Prostate gland (tissue), 2 donors: Measurements from ENCODE around the gene CREM. TPM values are rescaled to one million over a fixed set of nuclear protein-coding genes. Genes with fewer than 3 reads are reported as not detected.

Source experiments
- DNase-seq: peaks from one replicate; pipeline ENCODE4 v3.0.0-alpha.2; 2019; ENCODE audit warnings: low spot score
- H3K27ac ChIP-seq, 2 donors: fragments of 200-600 bp; sonication (generic); 2 replicates each; pipeline ENCODE4 v1.5.1; 2017 to 2019
- H3K27me3 ChIP-seq: fragments of 200-600 bp; sonication (generic); replicated peaks from 2 replicates; pipeline ENCODE4 v1.5.1; 2019; ENCODE audit not compliant: insufficient read depth
- H3K36me3 ChIP-seq, 2 donors: fragments of 200-600 bp; sonication (generic); 1 replicate in 1 of 2; 2 replicates in 1 of 2; pipeline versions ENCODE4 v1.5.1 to v1.8.1; 2017 to 2019
- H3K4me1 ChIP-seq: fragments of 200-600 bp; sonication (generic); replicated peaks from 2 replicates; pipeline ENCODE4 v1.5.1; 2019
- H3K4me3 ChIP-seq, 2 donors: fragments of 200-600 bp; sonication (generic); 2 replicates each; pipeline ENCODE4 v1.5.1; 2017 to 2019
- H3K9me3 ChIP-seq: fragments of 200-600 bp; sonication (generic); 2 replicates; pipeline ENCODE4 v1.5.1; 2017
- CTCF ChIP-seq, 4 experiments: fragments of 200-600 bp in 2 of 4; fragments of 450-650 bp in 2 of 4; sonication (generic) in 2 of 4; IDR thresholded peaks; 1 replicate in 3 of 4; 2 replicates in 1 of 4; pipeline ENCODE4 v1.5.1; 2016 to 2019; ENCODE audit warnings: antibody characterized with exemption in 4 of 4, mild to moderate bottlenecking in 2 of 4, moderate library complexity in 2 of 4
- POLR2A ChIP-seq: fragments of 450-650 bp; IDR thresholded peaks from one replicate; pipeline ENCODE4 v1.6.1; 2016; ENCODE audit warnings: antibody characterized with exemption, mild to moderate bottlenecking
- POLR2AphosphoS5 ChIP-seq: sonication (generic); formaldehyde crosslinking; IDR thresholded peaks from one replicate; pipeline ENCODE4 v1.6.1; 2017; ENCODE audit warnings: antibody characterized with exemption
- WGBS: methylation state at CpG from one replicate; pipeline ENCODE4 v1.1.5; 2018; 5-methylcytosine and 5-hydroxymethylcytosine counted together
- intact Hi-C: fragments of 100-400 bp; cut with DNase I; formaldehyde crosslinking; loops from one replicate; pipeline ENCODE4 v1.14.2; 2022
- total RNA-seq, 2 donors: library from RNA; depleted of rRNA; stranded (reverse); fragments of >200 nt; gene quantifications; one replicate each; pipeline ENCODE4 v1.1.0, GENCODE V29; 2016

Gene CREM
- total RNA-seq, 2 donors from 2014 or later: 25.5 to 75.3 TPM

GRCh38 chr10:35226507-35226906 is 99.9 kb downstream of the CREM start:
- intact Hi-C loops: no loop called here
- H3K4me1 ChIP-seq: no peaks in the 10 kb centered on the region
- no peaks in the 10 kb centered on the region for H3K27me3 ChIP-seq
- no peaks in the 10 kb centered on the region for H3K36me3 ChIP-seq
- no peak overlapping the region for H3K27ac ChIP-seq
- no peaks in the 10 kb centered on the region for H3K9me3 ChIP-seq
- no peak for DNase-seq
- 87% methylated on average over 3 of the region's 3 CpGs for WGBS
- TF ChIP-seq POLR2A (no peak), POLR2AphosphoS5 (no peak), CTCF (IDR thresholded peaks at IDR 0.05) (no peak)
- H3K4me3 ChIP-seq: no peak overlapping the region

GRCh38 chr10:35228058-35228457 is 101.4 kb downstream of the CREM start:
- Histone ChIP-seq H3K27me3 (no peaks in the 10 kb centered on the region), H3K4me3 (no peak overlapping the region), H3K27ac (no peak overlapping the region), H3K36me3 (no peaks in the 10 kb centered on the region), H3K9me3 (no peaks in the 10 kb centered on the region), H3K4me1 (no peaks in the 10 kb centered on the region)
- WGBS: 100% methylated on average over 1 of the region's 1 CpG
- intact Hi-C loops: no loop called here
- no peak for DNase-seq
- TF ChIP-seq POLR2AphosphoS5: no peak
- no peak for TF ChIP-seq CTCF (IDR thresholded peaks at IDR 0.05)
- no peak for TF ChIP-seq POLR2A

- H3K4me3 ChIP-seq: no peak overlapping the region
- DNase-seq: no peak
- H3K9me3 ChIP-seq: no peaks in the 10 kb centered on the region
- H3K27ac ChIP-seq: no peak overlapping the region
- TF ChIP-seq CTCF (IDR thresholded peaks at IDR 0.05): no peak
- TF ChIP-seq POLR2A: no peak
- TF ChIP-seq POLR2AphosphoS5: no peak
- no peaks in the 10 kb centered on the region for H3K36me3 ChIP-seq
- H3K27me3 ChIP-seq: no peaks in the 10 kb centered on the region
- intact Hi-C loops: loop anchor here (10.0 kb wide), 1 partner anchor 333 kb away; no protein-coding TSS in a partner anchor
- WGBS: 95% methylated on average over 4 of the region's 4 CpGs
- H3K4me1 ChIP-seq: no peaks in the 10 kb centered on the region
Measured at GRCh38 chr10:35231646-35232045, 105.0 kb downstream of the CREM start.

GRCh38 chr10:35232527-35232926 is 105.9 kb downstream of the CREM start:
- WGBS: 55% methylated on average over 3 of the region's 3 CpGs
- no peaks in the 10 kb centered on the region for H3K36me3 ChIP-seq
- intact Hi-C loops: loop anchor here (10.0 kb wide), 1 partner anchor 332 kb away; no protein-coding TSS in a partner anchor
- no peaks in the 10 kb centered on the region for H3K9me3 ChIP-seq
- H3K4me3 ChIP-seq: no peak overlapping the region
- no peaks in the 10 kb centered on the region for H3K27me3 ChIP-seq
- TF ChIP-seq POLR2A (no peak), CTCF (IDR thresholded peaks at IDR 0.05) (no peak), POLR2AphosphoS5 (no peak)
- H3K4me1 ChIP-seq: no peaks in the 10 kb centered on the region
- no peak for DNase-seq
- no peak overlapping the region for H3K27ac ChIP-seq

- WGBS: 91% methylated on average over 8 of the region's 8 CpGs
- Histone ChIP-seq H3K36me3 (no peaks in the 10 kb centered on the region), H3K4me3 (no peak overlapping the region), H3K9me3 (no peaks in the 10 kb centered on the region), H3K27me3 (no peaks in the 10 kb centered on the region), H3K27ac (no peak overlapping the region), H3K4me1 (no peaks in the 10 kb centered on the region)
- no peak for DNase-seq
- intact Hi-C loops: loop anchor here (10.0 kb wide), 1 partner anchor 331 kb away; no protein-coding TSS in a partner anchor
- no peak for TF ChIP-seq POLR2A
Measured at GRCh38 chr10:35234073-35234472, 107.4 kb downstream of the CREM start.
